Measurements from ENCODE around the gene BCL2. TPM values are rescaled to one million over a fixed set of nuclear protein-coding genes. Genes with fewer than 3 reads are reported as not detected.

The BCL2 gene
- total RNA-seq, 2 experiments from 2014 or later = 1.4 to 2.5 TPM

DNA sequence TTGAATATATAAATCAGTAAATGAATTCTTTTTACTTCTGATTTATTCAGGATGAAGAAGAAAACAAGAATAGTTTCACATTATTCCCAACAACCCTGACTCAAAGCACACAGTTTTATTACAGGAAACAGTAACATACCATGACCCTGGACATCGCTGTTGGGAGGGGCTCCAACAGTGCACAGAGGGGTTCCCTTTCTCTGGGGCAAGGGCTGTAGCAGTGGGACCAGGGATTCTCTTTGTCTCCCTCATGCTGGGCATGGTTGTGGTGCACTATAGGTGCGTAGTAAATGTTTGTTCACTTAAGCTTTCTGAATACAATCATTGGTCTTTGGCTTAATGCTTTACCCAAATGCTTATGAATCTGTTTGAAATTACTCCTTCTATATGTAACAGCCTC is 189.4 kb downstream of the BCL2 start:
- ChIA-PET POLR2A (no interaction called here), CTCF (ENCODE audit: unreplicated experiment) (no interaction called here)
- intact Hi-C loops (cut with micrococcal nuclease; ENCODE audit: unreplicated experiment) = loop anchor here (2.0 to 10.0 kb wide), 2 partner anchors 193 to 295 kb away; partner anchors contain the start of gene VPS4B
- peaks cover 4% of the 10 kb centered on the region for H3K4me1 ChIP-seq (ENCODE audit: insufficient read depth, low read length, poor library complexity, severe bottlenecking)
- H3K9me3 ChIP-seq (ENCODE audit: low read length) = no peaks in the 10 kb centered on the region
- H3K4me2 ChIP-seq (ENCODE audit: low read length) = no peak overlapping the region; the same call in 1 of the 2 replicates
- H3K27ac ChIP-seq (ENCODE audit: low read depth, low read length, poor library complexity, severe bottlenecking) = no peak overlapping the region
- no TSS peak for BruUV-seq (replicated peaks)
- no peaks in the 10 kb centered on the region for H3K36me3 ChIP-seq (ENCODE audit: insufficient read depth, low read length)
- H3K79me2 ChIP-seq (ENCODE audit: insufficient read depth, low read depth, low read length) = no peaks in the 10 kb centered on the region
- H4K20me1 ChIP-seq (ENCODE audit: insufficient read depth, low read length) = no peaks in the 10 kb centered on the region
- H3K9me2 ChIP-seq (ENCODE audit: insufficient read depth, low read length) = no peaks in the 10 kb centered on the region
- H2AFZ ChIP-seq (ENCODE audit: low read length) = no peak overlapping the region
- no peak for DNase-seq (ENCODE audit: low spot score)
- TF ChIP-seq, protein P1, sequence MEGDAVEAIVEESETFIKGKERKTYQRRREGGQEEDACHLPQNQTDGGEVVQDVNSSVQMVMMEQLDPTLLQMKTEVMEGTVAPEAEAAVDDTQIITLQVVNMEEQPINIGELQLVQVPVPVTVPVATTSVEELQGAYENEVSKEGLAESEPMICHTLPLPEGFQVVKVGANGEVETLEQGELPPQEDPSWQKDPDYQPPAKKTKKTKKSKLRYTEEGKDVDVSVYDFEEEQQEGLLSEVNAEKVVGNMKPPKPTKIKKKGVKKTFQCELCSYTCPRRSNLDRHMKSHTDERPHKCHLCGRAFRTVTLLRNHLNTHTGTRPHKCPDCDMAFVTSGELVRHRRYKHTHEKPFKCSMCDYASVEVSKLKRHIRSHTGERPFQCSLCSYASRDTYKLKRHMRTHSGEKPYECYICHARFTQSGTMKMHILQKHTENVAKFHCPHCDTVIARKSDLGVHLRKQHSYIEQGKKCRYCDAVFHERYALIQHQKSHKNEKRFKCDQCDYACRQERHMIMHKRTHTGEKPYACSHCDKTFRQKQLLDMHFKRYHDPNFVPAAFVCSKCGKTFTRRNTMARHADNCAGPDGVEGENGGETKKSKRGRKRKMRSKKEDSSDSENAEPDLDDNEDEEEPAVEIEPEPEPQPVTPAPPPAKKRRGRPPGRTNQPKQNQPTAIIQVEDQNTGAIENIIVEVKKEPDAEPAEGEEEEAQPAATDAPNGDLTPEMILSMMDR (conservative IDR thresholded peaks at IDR 0.05; ENCODE audit: low read length) = no peak
- no peak for TF ChIP-seq EZH2phosphoT487 (IDR thresholded peaks at IDR 0.05; ENCODE audit: borderline replicate concordance, low read depth, low read length)
- no peak overlapping the region for H3K4me3 ChIP-seq (ENCODE audit: low read depth, low read length, poor library complexity, severe bottlenecking)

DNA sequence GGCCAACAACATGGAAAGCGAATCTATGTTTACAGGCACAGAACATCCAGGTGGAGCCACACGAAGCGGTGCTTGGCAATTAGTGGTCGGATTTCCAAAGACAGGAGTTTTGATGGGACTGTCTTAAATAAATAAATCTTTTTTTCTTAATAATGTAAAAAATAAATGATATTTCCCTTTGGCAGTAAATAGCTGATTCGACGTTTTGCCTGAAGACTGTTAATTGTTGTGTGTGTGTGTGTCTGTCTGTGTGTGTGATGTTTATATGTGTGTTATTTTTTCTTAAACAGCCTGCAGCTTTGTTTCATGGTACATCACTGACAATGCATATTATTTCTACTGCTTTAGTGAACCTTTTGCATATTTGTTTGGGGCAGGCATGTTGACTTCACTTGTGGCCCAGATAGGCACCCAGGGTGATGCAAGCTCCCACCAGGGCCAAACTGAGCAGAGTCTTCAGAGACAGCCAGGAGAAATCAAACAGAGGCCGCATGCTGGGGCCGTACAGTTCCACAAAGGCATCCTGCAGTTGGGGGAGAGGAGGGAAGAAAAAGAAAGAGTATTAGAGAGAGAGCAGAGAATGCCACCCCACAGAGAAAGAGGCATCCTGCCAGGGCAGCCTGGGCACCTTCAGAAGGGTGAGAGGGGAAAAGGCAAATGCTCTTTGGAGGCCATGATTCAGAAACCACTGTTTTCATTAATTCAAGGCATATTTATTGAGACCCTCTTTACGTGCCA is 191.2 kb downstream of the BCL2 start:
- Histone ChIP-seq H4K20me1 (ENCODE audit: insufficient read depth, low read length) (no peaks in the 10 kb centered on the region), H3K4me1 (ENCODE audit: insufficient read depth, low read length, poor library complexity, severe bottlenecking) (peaks cover 4% of the 10 kb centered on the region), H3K79me2 (ENCODE audit: insufficient read depth, low read depth, low read length) (no peaks in the 10 kb centered on the region), H3K36me3 (ENCODE audit: insufficient read depth, low read length) (no peaks in the 10 kb centered on the region), H3K4me3 (ENCODE audit: low read depth, low read length, poor library complexity, severe bottlenecking) (no peak overlapping the region), H2AFZ (ENCODE audit: low read length) (no peak overlapping the region), H3K9me3 (ENCODE audit: low read length) (no peaks in the 10 kb centered on the region), H3K9me2 (ENCODE audit: insufficient read depth, low read length) (no peaks in the 10 kb centered on the region), H3K27ac (ENCODE audit: low read depth, low read length, poor library complexity, severe bottlenecking) (no peak overlapping the region), H3K4me2 (ENCODE audit: low read length) (no peak overlapping the region; the same call in 1 of the 2 replicates)
- POLR2A ChIA-PET = no interaction called here
- CTCF ChIA-PET (ENCODE audit: unreplicated experiment) = no interaction called here
- DNase-seq (ENCODE audit: low spot score) = no peak
- no TSS peak for BruUV-seq (replicated peaks)
- TF ChIP-seq EZH2phosphoT487 (IDR thresholded peaks at IDR 0.05; ENCODE audit: borderline replicate concordance, low read depth, low read length) = no peak
- TF ChIP-seq, protein P1 (conservative IDR thresholded peaks at IDR 0.05; ENCODE audit: low read length) = no peak
- intact Hi-C loops (cut with micrococcal nuclease; ENCODE audit: unreplicated experiment) = no loop called here
